Tongue (tissue), 2 donors: ENCODE data around the gene PRR9. TPM values are rescaled to one million over a fixed set of nuclear protein-coding genes. Genes with fewer than 3 reads are reported as not detected.
"Not testable (repeated sequence)": the region's sequence is repeated elsewhere in the genome, so short reads cannot be mapped to it uniquely, and the experiment has no call there.

Experiments
- DNase-seq: peaks from one replicate; pipeline ENCODE4 v3.0.0-alpha.2; 2015
- total RNA-seq: library from RNA; depleted of rRNA; stranded (reverse); fragments of >200 nt; gene quantifications from one replicate; pipeline ENCODE4 v1.2.3, GENCODE V29; 2014

The PRR9 gene
- total RNA-seq: not detected

DNA sequence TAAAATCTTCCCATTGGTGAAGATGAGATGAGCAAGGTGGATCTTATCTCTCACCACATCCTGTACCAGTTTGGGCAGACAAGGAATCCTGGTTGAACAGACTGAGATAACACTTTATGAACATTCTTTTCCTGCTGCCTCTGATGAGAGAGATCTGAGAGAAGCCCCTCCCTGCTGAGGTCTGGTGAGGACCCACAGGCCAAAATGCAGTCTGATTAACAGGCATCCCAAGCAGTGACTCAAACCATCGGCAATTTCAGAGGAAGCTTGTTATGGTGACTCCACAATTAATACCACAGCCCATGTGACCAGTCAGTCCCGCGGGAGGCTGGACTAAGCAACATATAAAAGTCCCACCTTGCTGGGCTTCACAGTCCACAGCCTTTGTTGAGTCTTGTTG lies at the start of gene PRR9:
TSS of gene PRR9 (plus strand) at position 373 of the 400 bp plus-strand sequence. CDS start 561 bp downstream, outside the sequence.
- DNase-seq: no peak

GRCh38 chr1:153168686-153169085 lies 48.7 kb upstream of the PRR9 start:
- DNase-seq: no peak

DNA sequence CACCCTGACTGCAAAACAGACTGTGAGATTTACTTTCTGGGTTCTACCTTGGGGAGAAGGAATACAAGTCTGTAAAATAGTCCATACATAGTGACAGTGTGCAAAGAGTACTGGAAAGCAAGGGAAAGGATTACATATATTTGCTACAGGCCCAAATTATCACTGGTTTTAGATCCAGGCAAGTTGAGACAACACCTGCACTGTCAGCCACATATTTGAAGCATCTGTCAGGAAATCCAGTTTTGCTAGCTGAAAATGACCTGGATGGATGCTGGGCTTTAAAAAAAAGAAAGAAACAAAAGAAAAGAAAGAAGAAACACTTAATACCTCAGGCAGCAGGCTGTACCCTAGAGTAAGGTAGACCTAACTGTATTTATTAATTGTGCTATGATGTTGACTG lies 42.8 kb upstream of the PRR9 start:
- peak; percentile 40 for DNase-seq

DNA sequence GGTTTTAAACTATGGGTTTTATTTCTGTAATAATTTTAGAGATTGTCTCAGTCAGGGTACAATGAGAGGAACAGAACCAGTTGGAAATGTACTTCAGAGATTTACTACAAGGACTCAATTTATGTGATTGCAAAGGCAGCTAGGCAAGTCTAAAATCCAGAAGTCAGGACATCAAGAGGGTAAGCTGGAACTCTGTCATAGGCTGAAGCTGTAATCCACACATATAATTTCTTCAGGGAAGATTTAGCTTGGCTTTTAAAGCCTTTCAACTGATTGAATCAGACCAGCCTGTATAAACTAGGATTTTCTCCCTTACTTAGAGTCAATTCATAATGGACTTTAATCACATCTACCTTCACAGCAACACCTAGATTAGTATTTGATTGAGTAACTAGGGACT lies 38.5 kb upstream of the PRR9 start:
- no peak for DNase-seq

DNA sequence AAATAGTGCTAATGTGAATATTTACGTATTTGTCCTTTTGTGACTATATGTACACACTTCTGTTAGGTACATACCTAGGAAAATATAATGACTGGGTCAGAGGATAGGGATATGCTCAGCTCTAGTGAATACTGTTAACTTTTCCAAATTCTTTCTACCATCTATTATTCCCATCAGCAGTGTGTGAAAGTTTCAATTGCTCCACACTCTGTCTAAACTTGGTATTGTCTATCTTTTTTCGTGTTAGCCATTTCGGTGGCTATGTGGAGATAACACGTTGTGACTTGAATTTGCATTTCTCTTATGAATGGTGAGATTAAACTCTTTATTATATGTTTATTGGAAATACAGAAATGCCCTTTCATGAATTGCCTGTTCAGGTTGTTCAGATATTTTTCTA lies 36.8 kb upstream of the PRR9 start:
- DNase-seq: no peak

DNA sequence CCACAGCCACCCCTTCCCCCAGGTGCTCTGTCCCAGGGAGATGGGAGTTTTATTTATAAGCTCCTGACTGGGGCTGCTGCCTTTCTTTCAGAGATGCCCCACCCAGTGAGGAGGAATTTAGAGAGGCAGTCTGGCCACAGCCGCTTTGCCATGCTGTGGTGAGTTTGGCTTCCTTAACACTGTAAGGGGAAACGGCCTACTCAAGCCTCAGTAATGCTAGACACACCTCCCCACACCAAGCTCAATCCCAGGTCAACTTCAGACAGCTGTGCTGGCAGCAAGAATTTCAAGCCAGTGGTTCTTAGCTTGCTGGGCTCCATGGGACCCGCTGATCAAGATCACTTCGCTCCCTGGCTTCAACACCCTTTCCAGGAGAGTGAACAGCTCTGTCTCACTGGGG lies 29.1 kb upstream of the PRR9 start:
- not testable (repeated sequence) for DNase-seq

GRCh38 chr1:153190373-153190772 lies 27.0 kb upstream of the PRR9 start:
- no peak for DNase-seq

- peak; percentile 20 for DNase-seq
These were observed 24.7 kb upstream of the PRR9 start for GRCh38 chr1:153192697-153193096.

- no peak for DNase-seq
These were observed 22.9 kb upstream of the PRR9 start for GRCh38 chr1:153194331-153195050.

DNA sequence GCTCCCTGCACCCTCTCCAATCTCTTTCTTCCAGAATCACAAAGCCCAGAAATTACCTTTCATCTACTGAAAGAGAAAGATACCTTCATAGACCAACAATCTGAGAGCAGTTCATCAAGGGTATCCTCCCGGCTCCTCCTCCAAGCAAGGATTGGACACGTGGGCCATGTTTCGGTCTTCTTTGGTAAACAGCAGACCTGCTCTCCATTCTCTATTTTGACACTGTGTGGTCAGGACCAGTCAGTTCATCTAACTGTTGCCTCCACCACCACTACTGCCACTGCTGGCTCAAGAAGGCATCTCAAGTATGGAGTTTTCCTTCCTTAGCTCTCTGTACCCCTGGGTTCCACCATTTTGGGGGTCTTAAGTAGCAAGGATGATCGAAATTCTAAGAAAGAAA lies 22.2 kb upstream of the PRR9 start:
- no peak for DNase-seq

DNA sequence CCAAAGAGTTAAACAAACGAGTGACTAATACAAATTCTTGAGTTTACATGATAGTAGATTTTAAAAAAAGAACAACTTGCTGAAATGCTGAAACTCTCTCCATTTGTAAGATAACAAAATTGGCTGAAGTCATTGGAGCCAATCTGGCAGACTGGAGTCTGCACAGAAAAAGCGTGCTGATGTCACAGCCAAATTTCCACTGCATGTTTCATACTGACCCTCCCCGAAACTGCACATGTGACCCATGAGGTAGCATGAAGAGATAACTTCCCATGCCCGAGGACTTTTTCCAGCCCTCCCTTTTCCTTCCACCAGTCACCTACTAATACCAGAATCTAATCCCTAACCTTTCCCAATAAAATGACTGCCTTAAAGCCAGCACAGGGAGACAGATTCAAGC lies 15.4 kb upstream of the PRR9 start:
- DNase-seq: no peak

DNA sequence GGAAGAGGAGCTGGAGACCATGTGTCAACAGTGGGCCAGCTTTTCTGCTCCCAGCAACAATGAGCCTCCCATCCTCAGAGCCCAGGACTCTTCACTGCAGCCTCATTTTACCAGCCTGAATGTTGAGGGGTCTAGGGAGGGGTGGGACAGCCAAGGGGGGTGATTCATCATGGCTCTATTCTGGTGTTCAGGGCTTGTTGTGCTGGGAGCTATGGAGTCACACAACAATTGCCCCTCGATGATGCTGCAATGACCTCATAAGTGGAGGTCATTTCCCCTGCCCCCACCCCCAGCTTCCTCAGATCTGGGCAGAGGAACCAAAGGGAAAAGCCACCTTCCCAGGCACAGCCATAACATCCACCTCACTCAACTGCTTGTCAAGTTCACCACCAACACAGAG lies 14.3 kb upstream of the PRR9 start, which contains the start of gene LELP1:
TSS of gene LELP1 (plus strand) at position 301 of the 400 bp plus-strand sequence. CDS start 1,278 bp downstream, outside the sequence.
- no peak for DNase-seq

DNA sequence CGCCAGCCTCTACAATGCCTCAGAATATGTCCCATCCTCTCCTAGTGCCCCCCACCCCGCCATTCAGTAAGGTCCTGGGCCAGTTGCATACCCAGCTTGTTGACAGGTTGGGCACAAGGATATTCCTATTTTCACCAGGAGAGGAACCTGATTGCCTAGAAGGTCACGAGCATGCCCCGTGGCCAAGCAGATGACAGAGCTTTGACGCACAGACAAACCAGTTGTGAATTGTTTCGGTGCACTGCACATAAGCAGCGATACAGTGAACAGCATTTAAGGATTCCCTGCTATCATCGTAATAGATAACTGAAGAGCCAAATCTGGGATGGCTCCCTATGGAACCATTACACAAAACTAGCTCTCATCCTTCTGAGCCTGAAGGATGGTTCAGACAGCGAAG lies 10.8 kb upstream of the PRR9 start:
- no peak for DNase-seq

GRCh38 chr1:153210206-153210605 lies 7.2 kb upstream of the PRR9 start:
- DNase-seq: no peak

DNA sequence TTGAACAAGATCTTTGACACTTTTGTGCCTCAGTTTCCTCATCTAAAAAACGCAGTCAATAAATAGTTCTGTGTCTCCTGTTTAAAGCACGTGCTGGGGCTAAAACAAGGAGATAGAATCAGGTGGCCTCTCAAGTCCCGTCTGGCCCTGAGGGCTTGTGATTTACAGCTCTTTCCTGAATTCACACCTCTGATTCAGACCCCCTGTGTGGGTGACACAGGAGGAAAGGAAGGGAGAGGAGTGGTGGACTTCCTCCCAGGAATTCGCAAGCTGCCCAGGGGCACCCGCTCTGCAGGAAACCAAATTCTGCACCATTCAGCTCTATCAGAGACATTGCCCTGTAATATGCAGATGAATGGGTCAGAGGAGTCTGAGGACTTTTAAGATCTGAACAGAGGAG lies 5.2 kb upstream of the PRR9 start:
- no peak for DNase-seq

- no peak for DNase-seq
These were observed 3.9 kb upstream of the PRR9 start for GRCh38 chr1:153213519-153213918.

DNA sequence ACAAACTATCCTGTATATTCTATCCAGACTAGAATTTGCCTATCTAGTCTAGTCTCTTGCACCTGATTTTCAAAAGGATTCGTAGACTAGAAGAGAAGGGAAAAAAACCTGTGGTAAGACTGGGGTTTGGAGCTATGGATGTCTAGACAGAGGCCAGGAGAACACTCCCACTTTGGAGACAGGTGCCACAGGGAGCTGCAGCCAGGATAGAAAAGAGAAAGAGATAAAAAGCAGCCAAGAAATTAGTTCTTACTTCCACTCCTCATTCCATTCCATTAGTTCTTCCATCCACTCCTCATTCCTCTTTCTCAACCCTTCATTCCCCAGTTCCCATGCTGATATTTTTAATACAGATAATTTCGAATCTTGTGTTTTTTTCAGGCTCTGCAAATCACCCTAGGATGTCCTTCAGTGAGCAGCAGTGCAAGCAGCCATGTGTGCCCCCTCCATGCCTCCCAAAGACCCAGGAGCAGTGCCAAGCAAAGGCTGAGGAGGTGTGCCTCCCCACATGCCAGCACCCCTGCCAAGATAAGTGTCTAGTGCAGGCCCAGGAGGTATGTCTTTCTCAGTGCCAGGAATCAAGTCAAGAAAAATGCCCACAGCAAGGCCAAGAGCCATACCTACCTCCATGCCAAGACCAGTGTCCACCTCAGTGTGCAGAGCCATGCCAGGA lies 496 bp downstream of the PRR9 start:
- no peak for DNase-seq

DNA sequence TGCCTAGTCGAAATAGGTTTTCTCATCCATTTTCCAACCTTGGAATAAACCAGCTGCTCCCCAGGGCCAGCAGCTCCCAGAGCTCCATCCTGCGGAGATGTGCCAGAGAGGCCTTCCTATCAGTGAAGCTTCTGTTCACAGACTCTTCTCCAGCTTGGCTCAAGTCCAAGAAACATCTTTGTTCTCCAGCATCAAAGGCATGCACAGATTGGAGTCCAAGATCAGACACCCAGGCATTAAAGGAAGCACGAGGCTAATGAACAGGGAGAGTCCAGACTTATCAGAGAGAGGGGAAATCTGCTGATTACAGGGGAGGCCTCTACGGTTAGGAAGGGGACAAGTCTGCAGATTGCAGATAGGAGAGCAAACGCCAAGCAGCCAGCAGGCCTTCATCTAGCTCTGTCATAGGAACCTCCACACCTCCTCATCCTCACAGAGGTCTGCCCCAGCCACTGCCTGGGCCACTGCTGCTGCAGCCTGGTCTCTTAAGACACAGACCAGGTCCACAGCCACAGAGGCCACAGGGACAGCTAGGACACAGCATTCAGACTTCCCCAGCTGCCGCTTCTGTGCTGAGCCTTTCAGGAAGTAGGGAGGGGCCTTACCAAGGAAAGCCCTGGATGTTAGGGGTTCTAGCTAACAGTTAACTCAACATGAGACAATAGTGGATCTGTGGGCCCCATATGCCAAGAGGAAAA lies 3.4 kb downstream of the PRR9 start:
- peak; percentile 36 for DNase-seq

DNA sequence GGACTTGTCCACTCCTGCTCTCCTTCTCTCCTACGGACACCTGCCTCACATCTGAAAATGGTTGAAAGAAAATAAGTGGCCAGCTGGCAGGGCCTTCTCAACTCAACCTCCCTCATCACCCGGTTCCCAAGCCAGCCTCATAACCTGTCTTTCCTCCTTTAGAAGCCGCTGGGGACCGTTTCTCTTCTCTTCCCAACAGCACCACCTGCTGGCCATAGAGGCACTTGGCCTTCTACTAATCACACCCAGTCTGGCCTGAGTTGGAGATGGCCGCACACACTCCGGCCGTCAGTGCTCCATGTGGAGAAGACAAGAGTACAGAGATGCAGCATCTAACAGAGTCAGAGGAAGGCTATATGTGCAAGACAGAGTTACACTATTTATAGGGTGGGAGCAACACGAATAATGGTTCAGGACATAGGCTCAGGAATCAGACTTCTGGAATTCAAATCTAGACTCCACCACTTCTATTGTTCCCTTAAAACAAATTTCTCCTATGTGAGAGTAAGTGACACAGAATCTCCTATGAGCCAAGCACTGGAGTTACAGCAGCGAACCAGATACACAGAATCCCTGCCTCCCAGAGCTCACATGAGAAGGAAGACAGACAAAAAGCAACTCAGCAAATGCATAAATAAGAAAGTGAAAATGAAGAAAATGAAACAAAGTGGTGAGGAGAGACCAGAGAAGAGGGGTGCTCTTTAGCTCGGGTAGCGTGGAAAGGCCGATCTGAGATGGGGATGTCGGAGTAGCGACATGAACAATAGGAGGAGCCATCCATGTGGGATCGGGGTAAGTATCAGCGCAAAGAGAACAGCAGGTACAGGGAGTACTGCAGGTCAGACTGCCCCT lies 5.9 kb downstream of the PRR9 start:
- DNase-seq: peak; percentile 75

DNA sequence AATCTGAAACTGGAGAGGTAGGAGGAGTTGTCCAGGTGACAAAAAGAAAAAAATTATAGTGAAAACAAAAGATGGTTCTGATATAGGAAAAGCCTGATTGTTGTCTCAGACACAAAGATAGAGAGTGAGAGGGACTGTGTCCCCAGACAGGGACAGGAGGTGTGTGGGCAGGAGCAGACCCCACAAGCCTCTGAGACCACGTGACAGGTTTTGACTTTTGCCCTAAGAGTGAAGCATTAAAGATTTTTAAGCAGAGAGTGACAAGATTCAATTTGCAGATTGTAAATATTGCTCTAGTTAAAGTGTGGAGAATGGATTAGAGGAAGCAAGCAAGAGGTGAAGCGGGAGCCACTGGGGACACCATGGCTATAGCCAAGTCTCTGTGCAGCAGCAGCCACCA lies 10.4 kb downstream of the PRR9 start:
- DNase-seq: no peak

GRCh38 chr1:153228491-153228890 lies 11.1 kb downstream of the PRR9 start:
- no peak for DNase-seq

- DNase-seq: peak; percentile 24
These were observed 11.9 kb downstream of the PRR9 start for GRCh38 chr1:153229076-153229829.
